ENCODE results near the gene CPNE1. TPM values are rescaled to one million over a fixed set of nuclear protein-coding genes. Genes with fewer than 3 reads are reported as not detected.

The CPNE1 gene
- total RNA-seq, 1 experiment from 2014 or later: 194 TPM

DNA sequence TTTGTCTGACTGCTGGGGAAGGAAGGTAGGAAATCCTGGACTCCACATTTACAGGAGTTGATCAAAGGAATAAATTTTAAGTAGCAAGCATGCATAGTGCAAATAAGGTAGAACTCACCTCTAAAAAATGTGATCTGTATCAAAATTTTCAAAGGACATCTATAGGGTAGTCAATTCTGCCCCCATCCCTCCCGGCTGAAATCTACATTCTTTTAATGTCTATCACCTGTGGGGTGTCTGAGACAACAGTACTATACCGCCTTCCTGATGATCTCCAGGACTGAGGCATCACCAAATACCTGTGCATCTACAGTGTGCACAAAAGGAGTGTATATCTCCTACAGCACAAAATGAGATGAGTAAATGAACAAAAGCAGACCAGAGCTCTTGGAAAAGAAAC is 19.9 kb downstream of the CPNE1 start:
- Mint-ChIP-seq H3K9me3 (ENCODE audit: unreplicated experiment) (no peaks in the 10 kb centered on the region), H3K27me3 (ENCODE audit: insufficient read depth, unreplicated experiment) (no peaks in the 10 kb centered on the region), H3K4me1 (ENCODE audit: insufficient read depth, unreplicated experiment) (peaks cover 11% of the 10 kb centered on the region), H3K36me3 (ENCODE audit: insufficient read depth, unreplicated experiment) (peaks cover 47% of the 10 kb centered on the region), H3K27ac (ENCODE audit: low read depth, unreplicated experiment) (no peak overlapping the region), H3K4me3 (ENCODE audit: unreplicated experiment) (no peak overlapping the region)
- intact Hi-C loops (cut with micrococcal nuclease): no loop called here
- BruUV-seq (replicated peaks): no TSS peak
- no peak for DNase-seq (ENCODE audit: unreplicated experiment)
- CTCF ChIA-PET: interaction anchor here (0.6 to 1.2 kb wide), 2 partner anchors 19 to 119 kb away, joined by 3 to 4 read pairs; partner anchors contain the start of genes CPNE1 and RBM12
- POLR2A ChIA-PET: interaction anchor here (0.6 to 3.6 kb wide), 2 partner anchors 10 to 26 kb away, joined by 3 to 10 read pairs; no protein-coding TSS in a partner anchor
- TF ChIP-seq, protein P1, sequence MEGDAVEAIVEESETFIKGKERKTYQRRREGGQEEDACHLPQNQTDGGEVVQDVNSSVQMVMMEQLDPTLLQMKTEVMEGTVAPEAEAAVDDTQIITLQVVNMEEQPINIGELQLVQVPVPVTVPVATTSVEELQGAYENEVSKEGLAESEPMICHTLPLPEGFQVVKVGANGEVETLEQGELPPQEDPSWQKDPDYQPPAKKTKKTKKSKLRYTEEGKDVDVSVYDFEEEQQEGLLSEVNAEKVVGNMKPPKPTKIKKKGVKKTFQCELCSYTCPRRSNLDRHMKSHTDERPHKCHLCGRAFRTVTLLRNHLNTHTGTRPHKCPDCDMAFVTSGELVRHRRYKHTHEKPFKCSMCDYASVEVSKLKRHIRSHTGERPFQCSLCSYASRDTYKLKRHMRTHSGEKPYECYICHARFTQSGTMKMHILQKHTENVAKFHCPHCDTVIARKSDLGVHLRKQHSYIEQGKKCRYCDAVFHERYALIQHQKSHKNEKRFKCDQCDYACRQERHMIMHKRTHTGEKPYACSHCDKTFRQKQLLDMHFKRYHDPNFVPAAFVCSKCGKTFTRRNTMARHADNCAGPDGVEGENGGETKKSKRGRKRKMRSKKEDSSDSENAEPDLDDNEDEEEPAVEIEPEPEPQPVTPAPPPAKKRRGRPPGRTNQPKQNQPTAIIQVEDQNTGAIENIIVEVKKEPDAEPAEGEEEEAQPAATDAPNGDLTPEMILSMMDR (IDR thresholded peaks at IDR 0.05; ENCODE audit: unreplicated experiment): no peak

GRCh38 chr20:35643045-35643444 is 21.7 kb downstream of the CPNE1 start:
- Mint-ChIP-seq H3K4me3 (ENCODE audit: unreplicated experiment) (no peak overlapping the region), H3K4me1 (ENCODE audit: insufficient read depth, unreplicated experiment) (peaks cover 11% of the 10 kb centered on the region), H3K27ac (ENCODE audit: low read depth, unreplicated experiment) (no peak overlapping the region), H3K36me3 (ENCODE audit: insufficient read depth, unreplicated experiment) (peaks cover 47% of the 10 kb centered on the region), H3K27me3 (ENCODE audit: insufficient read depth, unreplicated experiment) (no peaks in the 10 kb centered on the region), H3K9me3 (ENCODE audit: unreplicated experiment) (no peaks in the 10 kb centered on the region)
- intact Hi-C loops (cut with micrococcal nuclease): no loop called here
- no peak for DNase-seq (ENCODE audit: unreplicated experiment)
- CTCF ChIA-PET: interaction anchor here (0.8 kb wide), 1 partner anchor 10 kb away, joined by 3 read pairs; no protein-coding TSS in a partner anchor
- TF ChIP-seq, protein P1 (IDR thresholded peaks at IDR 0.05; ENCODE audit: unreplicated experiment): no peak
- POLR2A ChIA-PET: interaction anchor here (1.1 to 3.6 kb wide), 3 partner anchors 18 to 24 kb away, joined by 3 to 10 read pairs (median 3); no protein-coding TSS in a partner anchor
- no TSS peak for BruUV-seq (replicated peaks)

- peaks cover 39% of the 10 kb centered on the region for H3K36me3 Mint-ChIP-seq (ENCODE audit: insufficient read depth, unreplicated experiment)
- CTCF ChIA-PET: interaction anchor here (0.6 to 1.0 kb wide), 2 partner anchors 22 to 117 kb away, joined by 4 read pairs; no protein-coding TSS in a partner anchor
- POLR2A ChIA-PET: interaction anchor here (1.2 to 3.6 kb wide), 4 partner anchors 9 to 23 kb away, joined by 3 to 10 read pairs (median 4); partner anchors contain the start of genes CPNE1 and RBM12
Observed at GRCh38 chr20:35641743-35642142, 23.0 kb downstream of the CPNE1 start.

DNA sequence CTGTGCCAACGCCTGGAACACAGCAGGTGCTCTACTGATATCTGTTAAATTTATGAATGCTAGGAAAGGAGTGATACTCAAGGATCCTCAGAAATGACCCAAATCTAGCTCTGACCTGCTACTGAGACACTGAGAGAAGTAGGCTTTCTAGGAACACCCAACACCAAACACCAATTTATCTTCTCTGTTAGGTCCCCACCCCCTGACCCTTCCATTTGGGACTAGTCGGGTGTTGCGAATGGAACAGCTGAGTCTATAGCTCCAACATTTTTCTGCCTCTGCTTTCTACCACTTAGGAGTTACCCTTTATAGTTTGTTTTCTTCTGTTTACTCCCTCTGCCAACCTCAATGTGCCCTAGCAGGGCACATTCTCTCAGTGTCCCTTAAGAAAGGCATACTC is 24.0 kb downstream of the CPNE1 start:
- TF ChIP-seq, protein P1 (IDR thresholded peaks at IDR 0.05; ENCODE audit: unreplicated experiment): no peak
- no peak overlapping the region for H3K4me3 Mint-ChIP-seq (ENCODE audit: unreplicated experiment)
- ChIA-PET CTCF (no interaction called here), POLR2A (interaction anchor here (0.6 to 1.0 kb wide), 2 partner anchors 8 to 9 kb away, joined by 3 to 4 read pairs; no protein-coding TSS in a partner anchor)
- BruUV-seq (replicated peaks): no TSS peak
- peaks cover 37% of the 10 kb centered on the region for H3K36me3 Mint-ChIP-seq (ENCODE audit: insufficient read depth, unreplicated experiment)
- H3K27ac Mint-ChIP-seq (ENCODE audit: low read depth, unreplicated experiment): no peak overlapping the region
- H3K27me3 Mint-ChIP-seq (ENCODE audit: insufficient read depth, unreplicated experiment): no peaks in the 10 kb centered on the region
- no peaks in the 10 kb centered on the region for H3K9me3 Mint-ChIP-seq (ENCODE audit: unreplicated experiment)
- peaks cover 16% of the 10 kb centered on the region for H3K4me1 Mint-ChIP-seq (ENCODE audit: insufficient read depth, unreplicated experiment)
- DNase-seq (ENCODE audit: unreplicated experiment): no peak
- intact Hi-C loops (cut with micrococcal nuclease): no loop called here

More at GRCh38 chr20:35641743-35642142, 23.0 kb downstream of the CPNE1 start:
- intact Hi-C loops (cut with micrococcal nuclease): no loop called here
- H3K9me3 Mint-ChIP-seq (ENCODE audit: unreplicated experiment): no peaks in the 10 kb centered on the region
- BruUV-seq (replicated peaks): no TSS peak
- no peak overlapping the region for H3K4me3 Mint-ChIP-seq (ENCODE audit: unreplicated experiment)
- H3K4me1 Mint-ChIP-seq (ENCODE audit: insufficient read depth, unreplicated experiment): peaks cover 11% of the 10 kb centered on the region
- DNase-seq (ENCODE audit: unreplicated experiment): no peak
- H3K27ac Mint-ChIP-seq (ENCODE audit: low read depth, unreplicated experiment): no peak overlapping the region
- TF ChIP-seq, protein P1 (IDR thresholded peaks at IDR 0.05; ENCODE audit: unreplicated experiment): no peak
- no peaks in the 10 kb centered on the region for H3K27me3 Mint-ChIP-seq (ENCODE audit: insufficient read depth, unreplicated experiment)

Measured in MCF 10A (cell line).